ENCODE measurements around the gene SEPTIN3.

GRCh38 chr22:41976070-41976901 is 7.0 kb downstream of the SEPTIN3 start:
- no peak for TF ChIP-seq POLR2AphosphoS5 (IDR thresholded peaks at IDR 0.05; ENCODE audit: low read depth, low read length)
- no peak for TF ChIP-seq TAF1 (IDR thresholded peaks at IDR 0.05; ENCODE audit: borderline replicate concordance, insufficient read depth, low read length)
- TF ChIP-seq, protein P1, sequence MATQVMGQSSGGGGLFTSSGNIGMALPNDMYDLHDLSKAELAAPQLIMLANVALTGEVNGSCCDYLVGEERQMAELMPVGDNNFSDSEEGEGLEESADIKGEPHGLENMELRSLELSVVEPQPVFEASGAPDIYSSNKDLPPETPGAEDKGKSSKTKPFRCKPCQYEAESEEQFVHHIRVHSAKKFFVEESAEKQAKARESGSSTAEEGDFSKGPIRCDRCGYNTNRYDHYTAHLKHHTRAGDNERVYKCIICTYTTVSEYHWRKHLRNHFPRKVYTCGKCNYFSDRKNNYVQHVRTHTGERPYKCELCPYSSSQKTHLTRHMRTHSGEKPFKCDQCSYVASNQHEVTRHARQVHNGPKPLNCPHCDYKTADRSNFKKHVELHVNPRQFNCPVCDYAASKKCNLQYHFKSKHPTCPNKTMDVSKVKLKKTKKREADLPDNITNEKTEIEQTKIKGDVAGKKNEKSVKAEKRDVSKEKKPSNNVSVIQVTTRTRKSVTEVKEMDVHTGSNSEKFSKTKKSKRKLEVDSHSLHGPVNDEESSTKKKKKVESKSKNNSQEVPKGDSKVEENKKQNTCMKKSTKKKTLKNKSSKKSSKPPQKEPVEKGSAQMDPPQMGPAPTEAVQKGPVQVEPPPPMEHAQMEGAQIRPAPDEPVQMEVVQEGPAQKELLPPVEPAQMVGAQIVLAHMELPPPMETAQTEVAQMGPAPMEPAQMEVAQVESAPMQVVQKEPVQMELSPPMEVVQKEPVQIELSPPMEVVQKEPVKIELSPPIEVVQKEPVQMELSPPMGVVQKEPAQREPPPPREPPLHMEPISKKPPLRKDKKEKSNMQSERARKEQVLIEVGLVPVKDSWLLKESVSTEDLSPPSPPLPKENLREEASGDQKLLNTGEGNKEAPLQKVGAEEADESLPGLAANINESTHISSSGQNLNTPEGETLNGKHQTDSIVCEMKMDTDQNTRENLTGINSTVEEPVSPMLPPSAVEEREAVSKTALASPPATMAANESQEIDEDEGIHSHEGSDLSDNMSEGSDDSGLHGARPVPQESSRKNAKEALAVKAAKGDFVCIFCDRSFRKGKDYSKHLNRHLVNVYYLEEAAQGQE (IDR thresholded peaks at IDR 0.05; ENCODE audit: insufficient read depth in 1 of 2, low read depth in 2 of 2, low read length in 2 of 2) = no peak
- TF ChIP-seq SIN3A (IDR thresholded peaks at IDR 0.05; ENCODE audit: borderline replicate concordance, insufficient read depth, low read length) = no peak
